HFF-Myc (cell line): ENCODE data around the gene TEX44.
"Not testable (repeated sequence)": the region's sequence is repeated elsewhere in the genome, so short reads cannot be mapped to it uniquely, and the experiment has no call there.

Source experiments
- DNase-seq: peaks from one replicate; pipeline ENCODE4 v3.0.0-alpha.2; 2011; ENCODE audit warnings: low read depth; ENCODE audit errors: extremely low read depth
- H3K4me3 ChIP-seq: replicated peaks from 2 replicates; pipeline ENCODE4 v1.5.1; 2011; ENCODE audit warnings: low read depth, mild to moderate bottlenecking, control low read depth, low read length
- TF ChIP-seq, protein P1 (sequence below): IDR thresholded peaks from 2 replicates; pipeline ENCODE4 v1.5.1; 2012; ENCODE audit warnings: mild to moderate bottlenecking, low read depth, low read length, control low read depth; ENCODE audit errors: missing control alignments

TEX44 gene

DNA sequence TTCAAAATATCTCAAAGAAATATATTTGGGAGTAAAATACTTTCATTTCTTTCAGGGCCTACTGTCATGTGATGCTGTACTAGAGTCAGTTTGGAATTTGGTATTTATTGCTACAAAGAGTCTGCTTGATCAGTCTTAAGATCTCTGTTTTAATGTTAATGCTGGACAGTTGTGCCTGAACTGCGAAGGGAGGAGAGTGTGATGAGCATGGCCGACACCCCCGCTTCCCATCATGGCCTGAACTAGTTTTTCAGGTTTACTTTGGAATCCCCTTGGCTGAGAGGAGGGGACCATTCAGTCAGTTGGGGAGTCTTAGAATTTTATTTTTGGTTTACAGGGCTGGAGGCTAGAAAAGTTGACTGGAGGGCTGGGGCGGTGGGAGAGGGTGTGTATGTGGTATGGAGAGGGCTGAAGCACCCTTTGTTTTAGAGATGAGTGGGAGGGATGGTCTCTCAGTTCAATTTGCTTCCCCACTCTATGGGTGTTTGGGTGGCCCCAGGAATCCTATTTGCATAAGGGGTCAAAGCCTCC lies 20.9 kb upstream of the TEX44 start:
- TF ChIP-seq, protein P1, sequence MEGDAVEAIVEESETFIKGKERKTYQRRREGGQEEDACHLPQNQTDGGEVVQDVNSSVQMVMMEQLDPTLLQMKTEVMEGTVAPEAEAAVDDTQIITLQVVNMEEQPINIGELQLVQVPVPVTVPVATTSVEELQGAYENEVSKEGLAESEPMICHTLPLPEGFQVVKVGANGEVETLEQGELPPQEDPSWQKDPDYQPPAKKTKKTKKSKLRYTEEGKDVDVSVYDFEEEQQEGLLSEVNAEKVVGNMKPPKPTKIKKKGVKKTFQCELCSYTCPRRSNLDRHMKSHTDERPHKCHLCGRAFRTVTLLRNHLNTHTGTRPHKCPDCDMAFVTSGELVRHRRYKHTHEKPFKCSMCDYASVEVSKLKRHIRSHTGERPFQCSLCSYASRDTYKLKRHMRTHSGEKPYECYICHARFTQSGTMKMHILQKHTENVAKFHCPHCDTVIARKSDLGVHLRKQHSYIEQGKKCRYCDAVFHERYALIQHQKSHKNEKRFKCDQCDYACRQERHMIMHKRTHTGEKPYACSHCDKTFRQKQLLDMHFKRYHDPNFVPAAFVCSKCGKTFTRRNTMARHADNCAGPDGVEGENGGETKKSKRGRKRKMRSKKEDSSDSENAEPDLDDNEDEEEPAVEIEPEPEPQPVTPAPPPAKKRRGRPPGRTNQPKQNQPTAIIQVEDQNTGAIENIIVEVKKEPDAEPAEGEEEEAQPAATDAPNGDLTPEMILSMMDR = no peak
- DNase-seq = no peak
- H3K4me3 ChIP-seq = no peak overlapping the region

DNA sequence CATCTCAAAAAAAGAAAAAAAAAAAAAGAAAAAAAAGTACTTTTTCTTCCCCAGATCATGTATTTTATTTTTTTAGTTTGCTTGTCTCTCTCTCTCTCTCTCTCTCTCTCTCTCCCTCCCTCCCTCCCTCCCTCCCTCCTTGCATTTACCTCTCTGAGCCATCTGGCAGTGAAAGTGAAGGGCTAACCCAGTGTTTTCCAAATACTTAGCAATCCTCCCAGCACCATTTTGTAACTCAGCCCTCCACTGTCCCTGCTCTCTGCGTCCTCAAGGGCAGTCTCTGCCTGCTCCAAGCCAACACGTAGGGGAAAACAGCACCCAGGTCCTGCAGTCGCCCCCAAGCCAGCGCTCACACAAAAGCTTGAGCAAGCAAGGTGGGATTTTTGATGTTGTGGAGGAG lies 19.6 kb upstream of the TEX44 start:
- TF ChIP-seq, protein P1 = no peak
- no peak overlapping the region for H3K4me3 ChIP-seq
- DNase-seq = no peak

DNA sequence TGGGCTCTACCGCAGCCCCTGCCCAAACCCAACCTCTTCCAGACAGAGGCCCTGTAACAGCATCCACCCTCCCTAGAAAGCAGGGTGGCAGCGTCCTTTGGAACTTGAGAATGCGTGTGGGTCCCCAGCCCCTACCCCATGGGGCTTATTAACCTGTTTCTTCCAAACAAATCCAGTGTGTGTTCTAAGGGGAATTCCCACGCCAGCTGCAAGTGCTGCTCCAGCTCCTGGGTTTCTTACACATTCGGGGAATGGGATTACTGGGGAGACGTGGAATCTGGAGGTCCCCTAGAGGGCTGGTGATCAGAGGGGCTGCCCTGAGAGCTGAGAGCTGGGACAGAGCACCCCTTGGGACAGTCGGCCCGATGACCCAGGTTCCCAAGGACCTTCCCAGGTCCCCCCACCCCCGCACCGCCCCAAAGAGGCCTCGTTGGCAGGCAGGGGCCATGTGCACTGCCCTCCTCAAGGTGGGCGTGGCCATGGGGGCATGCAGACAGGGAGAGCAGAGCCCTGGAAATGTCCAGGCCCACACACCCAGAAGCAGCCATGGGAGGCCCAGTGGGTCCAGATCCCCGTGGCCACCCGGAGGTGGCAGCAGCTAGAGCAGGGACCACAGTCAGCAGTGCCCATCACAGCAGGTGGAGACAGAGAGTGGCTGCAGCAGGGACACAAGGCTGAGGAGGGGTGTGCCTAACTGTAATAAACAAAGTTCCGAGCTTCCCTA lies 18.8 kb upstream of the TEX44 start:
- no peak overlapping the region for H3K4me3 ChIP-seq
- no peak for DNase-seq
- TF ChIP-seq, protein P1 = no peak

DNA sequence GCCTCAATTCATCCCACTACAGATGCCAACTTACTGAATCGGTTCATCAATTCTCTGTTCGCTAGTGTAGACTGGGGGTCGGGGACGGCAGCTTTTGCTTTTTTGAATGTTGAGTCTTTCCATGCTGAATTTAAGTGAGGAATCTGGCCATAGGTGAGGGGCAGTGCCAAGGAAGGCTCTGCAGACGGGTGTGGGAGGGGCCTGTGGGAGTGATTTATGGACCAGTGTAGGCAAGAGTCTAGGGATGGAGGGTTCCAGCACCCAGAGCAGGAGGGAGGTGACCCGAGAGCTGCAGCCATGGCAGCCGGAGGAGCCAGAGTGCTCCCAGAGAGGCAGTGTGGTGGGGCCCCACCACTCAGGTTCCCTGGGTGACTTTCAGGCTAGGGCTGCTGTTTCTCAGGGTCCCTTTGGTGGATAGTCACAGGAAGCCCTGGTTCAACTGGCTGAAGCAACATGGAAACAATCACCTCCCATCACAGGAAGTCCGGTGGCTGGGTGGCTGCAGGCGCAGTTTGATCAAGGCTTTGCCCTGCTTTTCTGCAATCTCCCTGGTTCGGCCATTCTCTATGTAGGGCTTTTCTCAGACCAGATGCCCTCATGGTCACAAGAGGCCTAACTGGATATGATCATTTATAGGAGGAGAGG lies 16.9 kb upstream of the TEX44 start:
- TF ChIP-seq, protein P1 = no peak
- no peak overlapping the region for H3K4me3 ChIP-seq

DNA sequence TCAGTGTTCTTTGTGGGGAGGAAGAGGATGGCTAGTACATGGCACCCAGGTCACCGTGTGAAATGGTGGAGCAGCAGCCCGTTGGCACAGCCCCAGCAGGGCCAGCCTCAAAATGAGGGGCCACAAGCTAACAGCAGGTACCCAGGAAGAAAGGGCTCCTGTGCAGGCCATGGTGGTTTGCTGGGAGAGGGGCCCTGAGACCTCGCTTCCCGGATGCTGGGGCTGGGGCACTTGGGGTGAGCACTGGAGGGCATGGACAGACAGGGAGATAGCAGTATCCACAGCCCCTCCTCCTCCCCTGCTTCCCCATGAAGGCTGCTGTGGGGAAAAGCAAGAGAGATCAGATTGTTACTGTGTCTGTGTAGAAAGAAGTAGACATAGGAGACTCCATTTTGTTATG lies 16.2 kb upstream of the TEX44 start:
- TF ChIP-seq, protein P1 = no peak
- no peak overlapping the region for H3K4me3 ChIP-seq
- DNase-seq = no peak

More for the DNA sequence above, 16.9 kb upstream of the TEX44 start:
- DNase-seq = no peak

DNA sequence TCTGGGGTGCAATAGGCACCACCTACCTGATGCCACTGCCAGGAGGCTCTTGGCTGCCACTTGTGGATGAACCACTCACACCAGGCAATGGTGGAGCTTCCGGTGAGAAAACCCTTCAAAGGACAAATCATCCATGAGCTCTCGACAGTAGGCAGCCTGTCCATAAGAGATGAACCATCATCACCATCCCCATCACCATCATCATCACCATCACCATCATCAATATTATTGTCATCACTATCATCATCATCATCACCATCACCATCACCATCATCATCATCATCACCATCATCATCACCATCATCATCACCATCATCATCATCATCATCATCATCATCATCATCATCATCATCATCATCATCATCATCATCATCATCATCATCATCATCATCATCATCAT lies 14.0 kb upstream of the TEX44 start:
- H3K4me3 ChIP-seq, DNase-seq: not testable (repeated sequence)

DNA sequence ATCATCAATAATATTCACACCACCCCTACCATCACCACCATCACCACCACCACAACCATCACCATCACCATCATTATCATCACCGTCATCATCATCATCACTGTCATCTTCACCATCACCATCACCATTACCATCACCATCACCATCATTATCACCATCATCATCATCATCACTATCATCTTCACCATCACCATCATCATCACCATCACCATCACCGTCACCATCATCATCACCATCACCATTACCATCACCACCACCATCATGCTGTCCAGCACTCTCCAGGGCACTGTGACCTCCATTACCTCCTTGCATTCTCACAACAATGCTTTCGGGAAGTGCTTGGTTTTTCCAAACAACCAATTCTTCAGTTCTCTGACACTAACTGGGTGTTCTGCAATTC lies 13.1 kb upstream of the TEX44 start:
- TF ChIP-seq, protein P1 = no peak
- H3K4me3 ChIP-seq = no peak overlapping the region
- no peak for DNase-seq
